H9 (cell line): ENCODE results near the gene PLA2G1B. TPM values are rescaled to one million over a fixed set of nuclear protein-coding genes. Genes with fewer than 3 reads are reported as not detected.

Experiments
- DNase-seq: peaks from one replicate; pipeline ENCODE4 v3.0.0-alpha.2; 2017
- H2AFZ ChIP-seq: one replicate; pipeline ENCODE4 v1.6.1; 2013; ENCODE audit warnings: mild to moderate bottlenecking, low read length, control low read depth, moderate library complexity
- H2AK5ac ChIP-seq: 2 replicates; pipeline ENCODE4 v1.6.1; 2013; ENCODE audit warnings: low read length, control low read depth, mixed read lengths; ENCODE audit not compliant: insufficient read length
- H2BK120ac ChIP-seq: one replicate; pipeline ENCODE4 v1.6.1; 2013; ENCODE audit warnings: low read depth, mild to moderate bottlenecking, low read length, control low read depth, inconsistent platforms; ENCODE audit not compliant: poor library complexity, severe bottlenecking
- H2BK12ac ChIP-seq: 2 replicates; pipeline ENCODE4 v1.6.1; 2013; ENCODE audit warnings: low read length, control low read depth, mixed read lengths, low read depth; ENCODE audit not compliant: insufficient read length
- H2BK15ac ChIP-seq: 2 replicates; pipeline ENCODE4 v1.6.1; 2013; ENCODE audit warnings: low read depth, low read length, control low read depth
- H2BK20ac ChIP-seq: one replicate; pipeline ENCODE4 v1.6.1; 2013; ENCODE audit warnings: low read depth, mild to moderate bottlenecking, low read length, control low read depth, inconsistent platforms; ENCODE audit not compliant: poor library complexity, severe bottlenecking
- H2BK5ac ChIP-seq: 2 replicates; pipeline ENCODE4 v1.6.1; 2013; ENCODE audit warnings: low read length, control low read depth, mixed read lengths; ENCODE audit not compliant: insufficient read length
- H3K14ac ChIP-seq: 2 replicates; pipeline ENCODE4 v1.6.1; 2013; ENCODE audit warnings: low read length, control low read depth; ENCODE audit not compliant: insufficient read depth
- H3K18ac ChIP-seq: 2 replicates; pipeline ENCODE4 v1.6.1; 2013; ENCODE audit warnings: low read depth, mild to moderate bottlenecking, mixed read lengths, low read length, control low read depth; ENCODE audit not compliant: insufficient read length
- H3K23ac ChIP-seq: 2 replicates; pipeline ENCODE4 v1.6.1; 2013; ENCODE audit warnings: low read length, control low read depth, mixed read lengths, low read depth; ENCODE audit not compliant: insufficient read length
- H3K23me2 ChIP-seq: 2 replicates; pipeline ENCODE4 v1.6.1; 2013; ENCODE audit warnings: low read depth, mild to moderate bottlenecking, mixed read lengths, low read length, control low read depth; ENCODE audit not compliant: insufficient read length, poor library complexity, severe bottlenecking
- H3K27ac ChIP-seq: 2 replicates; pipeline ENCODE4 v1.5.1; 2013; ENCODE audit warnings: low read length, control low read depth, mixed read lengths, low read depth; ENCODE audit not compliant: insufficient read length
- H3K27me3 ChIP-seq: 2 replicates; pipeline ENCODE4 v1.6.1; 2013; ENCODE audit warnings: low read length, control low read depth, inconsistent platforms; ENCODE audit not compliant: insufficient read depth
- H3K4ac ChIP-seq: 2 replicates; pipeline ENCODE4 v1.6.1; 2013; ENCODE audit warnings: low read depth, mild to moderate bottlenecking, control low read depth, inconsistent platforms, low read length, moderate library complexity
- H3K4me1 ChIP-seq: 2 replicates; pipeline ENCODE4 v1.6.1; 2013; ENCODE audit warnings: low read length, control low read depth, inconsistent platforms; ENCODE audit not compliant: insufficient read depth
- H3K4me2 ChIP-seq: 2 replicates; pipeline ENCODE4 v1.6.1; 2013; ENCODE audit warnings: low read length, control low read depth, mixed read lengths; ENCODE audit not compliant: insufficient read length, insufficient read depth
- H3K56ac ChIP-seq: 2 replicates; pipeline ENCODE4 v1.6.1; 2013; ENCODE audit warnings: low read depth, mild to moderate bottlenecking, mixed read lengths, low read length, control low read depth; ENCODE audit not compliant: insufficient read length
- H3K79me1 ChIP-seq: 2 replicates; pipeline ENCODE4 v1.6.1; 2013; ENCODE audit warnings: low read depth, mild to moderate bottlenecking, moderate library complexity, low read length, control low read depth, inconsistent platforms; ENCODE audit not compliant: insufficient read depth, poor library complexity, severe bottlenecking
- H3K79me2 ChIP-seq: 2 replicates; pipeline ENCODE4 v1.6.1; 2013; ENCODE audit warnings: low read length, control low read depth, inconsistent platforms; ENCODE audit not compliant: insufficient read depth
- H3K9ac ChIP-seq: 2 replicates; pipeline ENCODE4 v1.6.1; 2013; ENCODE audit warnings: low read length, control low read depth, mixed read lengths; ENCODE audit not compliant: insufficient read length; ENCODE audit errors: extremely low read depth
- H3K9me3 ChIP-seq: one replicate; pipeline ENCODE4 v1.6.1; 2013; ENCODE audit warnings: low read depth, low read length, inconsistent platforms; ENCODE audit not compliant: control insufficient read depth
- H3T11ph ChIP-seq: one replicate; pipeline ENCODE4 v1.6.1; 2013; ENCODE audit warnings: mild to moderate bottlenecking, low read length, control low read depth, inconsistent platforms
- H4K20me1 ChIP-seq: one replicate; pipeline ENCODE4 v1.6.1; 2013; ENCODE audit not compliant: control insufficient read depth, insufficient read length, insufficient read depth
- H4K5ac ChIP-seq: 2 replicates; pipeline ENCODE4 v1.6.1; 2013; ENCODE audit warnings: low read depth, mild to moderate bottlenecking, mixed read lengths, low read length, control low read depth; ENCODE audit not compliant: insufficient read length
- H4K8ac ChIP-seq: replicated peaks from 2 replicates; pipeline ENCODE4 v1.6.1; 2013; ENCODE audit warnings: low read length, control low read depth, mixed read lengths, low read depth; ENCODE audit not compliant: insufficient read length
- H4K91ac ChIP-seq: 2 replicates; pipeline ENCODE4 v1.6.1; 2013; ENCODE audit warnings: low read depth, mild to moderate bottlenecking, moderate library complexity, mixed read lengths, low read length, control low read depth; ENCODE audit not compliant: insufficient read length
- H3K27ac Mint-ChIP-seq, 3 experiments: 2 replicates in 2 of 3; 3 replicates in 1 of 3; pipeline ENCODE4 v1.8.0; 2020 to 2021; ENCODE audit warnings: mixed read lengths in 3 of 3, mild to moderate bottlenecking in 1 of 3, moderate library complexity in 1 of 3
- H3K27me3 Mint-ChIP-seq: 2 replicates; pipeline ENCODE4 v1.8.0; 2021; ENCODE audit warnings: low read depth, mild to moderate bottlenecking, moderate library complexity, mixed read lengths
- H3K36me3 Mint-ChIP-seq, 3 experiments: 2 replicates in 2 of 3; 3 replicates in 1 of 3; pipeline ENCODE4 v1.8.0; 2020 to 2021; ENCODE audit warnings: low read depth in 3 of 3, mixed read lengths in 3 of 3; ENCODE audit not compliant: insufficient read depth in 1 of 3
- H3K4me1 Mint-ChIP-seq, 2 experiments: 2 replicates each; pipeline ENCODE4 v1.8.0; 2020; ENCODE audit warnings: mixed read lengths in 2 of 2
- H3K4me3 Mint-ChIP-seq, 2 experiments: 2 replicates in 1 of 2; 3 replicates in 1 of 2; pipeline ENCODE4 v1.8.0; 2020 to 2021; ENCODE audit warnings: mild to moderate bottlenecking in 2 of 2, mixed read lengths in 2 of 2, moderate library complexity in 1 of 2
- H3K9me3 Mint-ChIP-seq, 2 experiments: 2 replicates in 1 of 2; 3 replicates in 1 of 2; pipeline ENCODE4 v1.8.0; 2020; ENCODE audit warnings: mild to moderate bottlenecking in 2 of 2, mixed read lengths in 2 of 2, moderate library complexity in 1 of 2
- CTCF ChIP-seq: fragments of 200-600 bp; sonication (generic); conservative IDR thresholded peaks from 3 replicates; pipeline ENCODE4 v1.8.0; 2021; ENCODE audit warnings: antibody characterized with exemption, mild to moderate bottlenecking
- WGBS: extraction: QIAGEN DNeasy Blood & Tissue Kit; methylation state at CpG from one replicate; pipeline ENCODE4 v1.1.7; 2013; ENCODE audit warnings: missing lambda C conversion rate, low lambda C conversion rate, mixed read lengths; ENCODE audit not compliant: insufficient read length; ENCODE audit errors: extremely low coverage; 5-methylcytosine and 5-hydroxymethylcytosine counted together
- total RNA-seq: library from RNA; stranded (reverse); gene quantifications from 2 replicates; pipeline ENCODE4 v1.2.1, GENCODE V29; 2021

PLA2G1B gene
- total RNA-seq, 1 experiment from 2014 or later = not detected

GRCh38 chr12:120286768-120287490, 40.6 kb downstream of the PLA2G1B start:
- Histone ChIP-seq H3K79me2 (no peaks in the 10 kb centered on the region), H3K79me1 (no peaks in the 10 kb centered on the region), H3K4me1 (no peaks in the 10 kb centered on the region), H3K4me2 (no peak overlapping the region), H4K5ac (no peak overlapping the region), H2BK5ac (no peak overlapping the region), H2BK120ac (no peak overlapping the region), H3K56ac (no peak overlapping the region), H3K14ac (no peak overlapping the region), H3K23me2 (peaks cover 2% of the 10 kb centered on the region), H3K4ac (no peak overlapping the region), H3K18ac (no peak overlapping the region), H2BK12ac (no peak overlapping the region), H3K9me3 (no peaks in the 10 kb centered on the region), H2AK5ac (no peak overlapping the region), H3K9ac (no peak overlapping the region), H3K23ac (no peak overlapping the region), H2AFZ (no peak overlapping the region), H4K20me1 (no peaks in the 10 kb centered on the region), H2BK15ac (no peak overlapping the region), H4K91ac (no peak overlapping the region), H3T11ph (no peak overlapping the region), H4K8ac (no peak overlapping the region), H2BK20ac (no peak overlapping the region), H3K27me3 (no peaks in the 10 kb centered on the region), H3K27ac (no peak overlapping the region)
- H3K27me3 Mint-ChIP-seq = no peaks in the 10 kb centered on the region; the same call in none of the 2 replicates
- DNase-seq = no peak
- peaks cover 21 to 23% of the 10 kb centered on the region in 2 experiments for H3K4me1 Mint-ChIP-seq
- WGBS = no CpG with 5 or more reads among the region's 7 CpGs
- H3K36me3 Mint-ChIP-seq = no peaks in the 10 kb centered on the region
- peak overlapping the region in 1 of 3 experiments; percentile 55; a peak in 3 of 7 replicates for H3K27ac Mint-ChIP-seq
- H3K9me3 Mint-ChIP-seq = no peaks in the 10 kb centered on the region
- H3K4me3 Mint-ChIP-seq = no peak overlapping the region
- TF ChIP-seq CTCF = no peak
